Measurements from ENCODE around the gene TTC34. TPM values are rescaled to one million over a fixed set of nuclear protein-coding genes. Genes with fewer than 3 reads are reported as not detected.

The TTC34 gene
- total RNA-seq, 1 experiment from 2014 or later, result 0.92 TPM

DNA sequence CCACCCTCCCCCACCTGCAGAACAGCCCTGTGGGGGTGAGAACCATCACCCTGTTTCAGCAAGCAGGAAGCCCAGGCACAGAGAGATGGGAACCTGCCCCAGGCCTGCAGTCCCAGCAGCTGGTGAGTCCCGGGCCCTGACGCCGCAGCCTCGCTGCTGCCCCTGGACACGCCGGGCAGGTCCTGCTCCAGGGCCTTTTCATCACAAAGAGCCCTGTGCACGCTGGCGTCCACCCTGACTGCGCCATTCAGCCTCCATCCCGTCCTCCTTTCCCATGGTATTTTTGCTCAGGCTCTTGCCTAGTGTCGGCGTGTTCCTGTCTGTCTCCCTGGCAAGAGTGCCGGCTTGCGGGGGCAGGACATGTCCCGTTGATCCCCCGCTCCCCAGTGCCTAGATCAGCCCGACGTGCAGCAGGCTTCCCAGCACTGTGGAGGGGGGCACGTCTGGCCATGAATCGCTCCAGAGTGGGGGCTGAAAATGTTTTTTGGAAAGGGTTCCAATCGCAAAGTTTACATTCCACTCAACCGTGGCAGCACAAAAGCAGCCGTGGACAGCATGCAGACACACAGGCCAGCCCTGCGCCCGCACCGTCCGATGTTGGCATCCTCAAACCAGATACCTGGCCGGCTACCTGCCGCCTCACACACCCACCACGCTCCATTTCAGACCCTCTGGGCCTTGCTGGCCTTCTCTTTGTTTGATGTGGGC lies 6.3 kb upstream of the TTC34 start:
- no peak overlapping the region for H4K5ac ChIP-seq (ENCODE audit: insufficient read length, low read depth, low read length)
- Mint-ChIP-seq H3K4me3 (no peak overlapping the region), H3K36me3 (ENCODE audit: insufficient read depth in 1 of 3, low read depth in 3 of 3) (peaks cover 0 to 17% (median 12%) of the 10 kb centered on the region in 3 experiments; a peak in 4 of 7 replicates), H3K4me1 (no peaks in the 10 kb centered on the region), H3K27ac (no peak overlapping the region), H3K27me3 (ENCODE audit: low read depth) (no peaks in the 10 kb centered on the region; the same call in 1 of the 2 replicates), H3K9me3 (peaks cover 12 to 80% of the 10 kb centered on the region in 2 experiments)
- H2BK20ac ChIP-seq (ENCODE audit: low read depth, low read length, poor library complexity, severe bottlenecking), result no peak overlapping the region
- no peak overlapping the region for H2BK5ac ChIP-seq (ENCODE audit: insufficient read length, low read length)
- H3K4me1 ChIP-seq (ENCODE audit: insufficient read depth, low read length), result no peaks in the 10 kb centered on the region
- H2BK12ac ChIP-seq (ENCODE audit: insufficient read length, low read depth, low read length), result no peak overlapping the region
- no peak overlapping the region for H3K56ac ChIP-seq (ENCODE audit: insufficient read length, low read depth, low read length)
- H3K27me3 ChIP-seq (ENCODE audit: insufficient read depth, low read length), result no peaks in the 10 kb centered on the region
- no peaks in the 10 kb centered on the region for H3K79me1 ChIP-seq (ENCODE audit: insufficient read depth, low read depth, low read length, poor library complexity, severe bottlenecking)
- no peak overlapping the region for H3T11ph ChIP-seq (ENCODE audit: low read length)
- H3K23ac ChIP-seq (ENCODE audit: insufficient read length, low read depth, low read length), result no peak overlapping the region
- H3K23me2 ChIP-seq (ENCODE audit: insufficient read length, low read depth, low read length, poor library complexity, severe bottlenecking), result no peaks in the 10 kb centered on the region
- no peak overlapping the region for H3K27ac ChIP-seq (ENCODE audit: insufficient read length, low read depth, low read length)
- no peak overlapping the region for H4K91ac ChIP-seq (ENCODE audit: insufficient read length, low read depth, low read length)
- no peak overlapping the region for H2AK5ac ChIP-seq (ENCODE audit: insufficient read length, low read length)
- H2BK120ac ChIP-seq (ENCODE audit: low read depth, low read length, poor library complexity, severe bottlenecking), result no peak overlapping the region
- H4K20me1 ChIP-seq (ENCODE audit: control insufficient read depth, insufficient read depth, insufficient read length), result no peaks in the 10 kb centered on the region
- no peak overlapping the region for H2AFZ ChIP-seq (ENCODE audit: low read length)
- H3K4me2 ChIP-seq (ENCODE audit: insufficient read depth, insufficient read length, low read length), result no peak overlapping the region
- H3K9me3 ChIP-seq (ENCODE audit: control insufficient read depth, low read depth, low read length), result peaks cover 86% of the 10 kb centered on the region
- TF ChIP-seq, protein P1, sequence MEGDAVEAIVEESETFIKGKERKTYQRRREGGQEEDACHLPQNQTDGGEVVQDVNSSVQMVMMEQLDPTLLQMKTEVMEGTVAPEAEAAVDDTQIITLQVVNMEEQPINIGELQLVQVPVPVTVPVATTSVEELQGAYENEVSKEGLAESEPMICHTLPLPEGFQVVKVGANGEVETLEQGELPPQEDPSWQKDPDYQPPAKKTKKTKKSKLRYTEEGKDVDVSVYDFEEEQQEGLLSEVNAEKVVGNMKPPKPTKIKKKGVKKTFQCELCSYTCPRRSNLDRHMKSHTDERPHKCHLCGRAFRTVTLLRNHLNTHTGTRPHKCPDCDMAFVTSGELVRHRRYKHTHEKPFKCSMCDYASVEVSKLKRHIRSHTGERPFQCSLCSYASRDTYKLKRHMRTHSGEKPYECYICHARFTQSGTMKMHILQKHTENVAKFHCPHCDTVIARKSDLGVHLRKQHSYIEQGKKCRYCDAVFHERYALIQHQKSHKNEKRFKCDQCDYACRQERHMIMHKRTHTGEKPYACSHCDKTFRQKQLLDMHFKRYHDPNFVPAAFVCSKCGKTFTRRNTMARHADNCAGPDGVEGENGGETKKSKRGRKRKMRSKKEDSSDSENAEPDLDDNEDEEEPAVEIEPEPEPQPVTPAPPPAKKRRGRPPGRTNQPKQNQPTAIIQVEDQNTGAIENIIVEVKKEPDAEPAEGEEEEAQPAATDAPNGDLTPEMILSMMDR (conservative IDR thresholded peaks at IDR 0.05), result no peak
- H3K79me2 ChIP-seq (ENCODE audit: insufficient read depth, low read length), result no peaks in the 10 kb centered on the region
- WGBS (ENCODE audit: extremely low coverage, insufficient read length, low lambda C conversion rate), result no CpG with 5 or more reads among the region's 30 CpGs
- H3K4ac ChIP-seq (ENCODE audit: low read depth, low read length), result no peak overlapping the region
- H4K8ac ChIP-seq (replicated peaks; ENCODE audit: insufficient read length, low read depth, low read length), result no peak overlapping the region
- H3K14ac ChIP-seq (ENCODE audit: insufficient read depth, low read length), result no peak overlapping the region
- DNase-seq, result no peak
- H3K18ac ChIP-seq (ENCODE audit: insufficient read length, low read depth, low read length), result no peak overlapping the region
- H3K9ac ChIP-seq (ENCODE audit: extremely low read depth, insufficient read length, low read length), result no peak overlapping the region
- no peak overlapping the region for H2BK15ac ChIP-seq (ENCODE audit: low read depth, low read length)

Measured in H9 (cell line).